Measurements from ENCODE around the gene AP1M2. TPM values are rescaled to one million over a fixed set of nuclear protein-coding genes. Genes with fewer than 3 reads are reported as not detected.

Gene AP1M2
- total RNA-seq, 1 donor from 2014 or later: 3.6 TPM

- no peaks in the 10 kb centered on the region for H3K9me3 Mint-ChIP-seq
- no peaks in the 10 kb centered on the region for H3K27me3 ChIP-seq
- H3K27ac Mint-ChIP-seq: no peak overlapping the region
- H3K4me3 ChIP-seq: no peak overlapping the region
- no peak overlapping the region for H2AFZ ChIP-seq (replicated peaks)
- H3K79me2 ChIP-seq (ENCODE audit: low read depth): peaks cover 11% of the 10 kb centered on the region
- no peak overlapping the region for H3K27ac ChIP-seq
- peaks cover 3% of the 10 kb centered on the region for H4K20me1 ChIP-seq (ENCODE audit: low read depth)
- TF ChIP-seq CTCF (IDR thresholded peaks at IDR 0.05) (no peak), EZH2phosphoT487 (IDR thresholded peaks at IDR 0.05) (no peak), EZH2 (IDR thresholded peaks at IDR 0.05) (no peak)
- H3K36me3 Mint-ChIP-seq: peaks cover 16% of the 10 kb centered on the region
- H3K4me2 ChIP-seq: no peak overlapping the region
- H3K9me3 ChIP-seq (ENCODE audit: low read depth): no peaks in the 10 kb centered on the region
- H3K9ac ChIP-seq: no peak overlapping the region
- peaks cover 3% of the 10 kb centered on the region for H3K27me3 Mint-ChIP-seq (ENCODE audit: insufficient read depth, low read depth)
- H3K4me3 Mint-ChIP-seq: no peak overlapping the region
- peaks cover 5% of the 10 kb centered on the region for H3K4me1 Mint-ChIP-seq
- peaks cover 15% of the 10 kb centered on the region for H3F3A ChIP-seq (ENCODE audit: low read depth)
- DNase-seq (ENCODE audit: low spot score): no peak
- no peaks in the 10 kb centered on the region for H3K36me3 ChIP-seq
- no peaks in the 10 kb centered on the region for H3K4me1 ChIP-seq
Observed at GRCh38 chr19:10549733-10550132, 37.4 kb downstream of the AP1M2 start.

GRCh38 chr19:10548746-10549276 is 38.3 kb downstream of the AP1M2 start:
- TF ChIP-seq CTCF (IDR thresholded peaks at IDR 0.05) (no peak), EZH2phosphoT487 (IDR thresholded peaks at IDR 0.05) (no peak), EZH2 (IDR thresholded peaks at IDR 0.05) (no peak)
- no peak overlapping the region for H3K27ac ChIP-seq
- no peaks in the 10 kb centered on the region for H3K4me1 ChIP-seq
- no peak overlapping the region for H3K4me3 ChIP-seq
- Mint-ChIP-seq H3K27me3 (ENCODE audit: insufficient read depth, low read depth) (peaks cover 3% of the 10 kb centered on the region), H3K27ac (no peak overlapping the region), H3K36me3 (peaks cover 13% of the 10 kb centered on the region), H3K9me3 (no peaks in the 10 kb centered on the region), H3K4me3 (no peak overlapping the region), H3K4me1 (peaks cover 5% of the 10 kb centered on the region)
- no peak overlapping the region for H3K4me2 ChIP-seq
- no peaks in the 10 kb centered on the region for H3K9me3 ChIP-seq (ENCODE audit: low read depth)
- H3K9ac ChIP-seq: no peak overlapping the region
- peaks cover 15% of the 10 kb centered on the region for H3F3A ChIP-seq (ENCODE audit: low read depth)
- DNase-seq (ENCODE audit: low spot score): no peak
- H4K20me1 ChIP-seq (ENCODE audit: low read depth): peaks cover 8% of the 10 kb centered on the region
- H3K79me2 ChIP-seq (ENCODE audit: low read depth): peaks cover 19% of the 10 kb centered on the region
- no peaks in the 10 kb centered on the region for H3K36me3 ChIP-seq
- no peak overlapping the region for H2AFZ ChIP-seq (replicated peaks)
- no peaks in the 10 kb centered on the region for H3K27me3 ChIP-seq

- Mint-ChIP-seq H3K4me3 (no peak overlapping the region), H3K4me1 (peaks cover 8% of the 10 kb centered on the region), H3K27me3 (ENCODE audit: insufficient read depth, low read depth) (peaks cover 8% of the 10 kb centered on the region), H3K27ac (no peak overlapping the region), H3K9me3 (no peaks in the 10 kb centered on the region), H3K36me3 (peaks cover 9% of the 10 kb centered on the region)
- no peaks in the 10 kb centered on the region for H3K9me3 ChIP-seq (ENCODE audit: low read depth)
- no peak overlapping the region for H3K4me2 ChIP-seq
- H3K27ac ChIP-seq: no peak overlapping the region
- H3K4me3 ChIP-seq: no peak overlapping the region
- peaks cover 19% of the 10 kb centered on the region for H3K79me2 ChIP-seq (ENCODE audit: low read depth)
- no peaks in the 10 kb centered on the region for H3K36me3 ChIP-seq
- no peaks in the 10 kb centered on the region for H3K4me1 ChIP-seq
- peaks cover 8% of the 10 kb centered on the region for H4K20me1 ChIP-seq (ENCODE audit: low read depth)
- DNase-seq (ENCODE audit: low spot score): no peak
- no peak overlapping the region for H2AFZ ChIP-seq (replicated peaks)
- no peak for TF ChIP-seq EZH2phosphoT487 (IDR thresholded peaks at IDR 0.05)
- TF ChIP-seq EZH2 (IDR thresholded peaks at IDR 0.05): no peak
- no peak for TF ChIP-seq CTCF (IDR thresholded peaks at IDR 0.05)
- no peak overlapping the region for H3K9ac ChIP-seq
- H3F3A ChIP-seq (ENCODE audit: low read depth): peaks cover 5% of the 10 kb centered on the region
- no peaks in the 10 kb centered on the region for H3K27me3 ChIP-seq
Observed at GRCh38 chr19:10546817-10547216, 40.3 kb downstream of the AP1M2 start.
